ENCODE results near the gene TGFBR1.

DNA sequence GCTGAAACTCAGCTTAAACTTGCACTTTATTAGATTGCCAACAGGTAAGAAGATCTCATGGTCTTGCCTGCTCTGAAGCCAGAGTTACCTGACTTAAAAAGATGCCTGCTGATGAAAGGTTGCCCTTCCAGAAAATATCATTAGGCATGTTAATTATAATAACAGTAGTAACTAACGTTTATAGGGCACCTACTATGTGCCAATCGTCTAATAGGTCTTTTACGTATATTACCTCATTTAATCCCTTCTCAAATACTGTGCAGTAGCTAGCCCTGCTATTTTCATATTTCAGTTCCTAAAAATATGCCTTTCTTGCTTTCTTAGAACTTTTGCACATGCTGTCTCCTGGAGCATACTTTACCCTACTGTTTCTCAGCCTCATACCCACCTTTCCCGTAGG, 40.1 kb downstream of the TGFBR1 start:
- TF ChIP-seq, protein P1, sequence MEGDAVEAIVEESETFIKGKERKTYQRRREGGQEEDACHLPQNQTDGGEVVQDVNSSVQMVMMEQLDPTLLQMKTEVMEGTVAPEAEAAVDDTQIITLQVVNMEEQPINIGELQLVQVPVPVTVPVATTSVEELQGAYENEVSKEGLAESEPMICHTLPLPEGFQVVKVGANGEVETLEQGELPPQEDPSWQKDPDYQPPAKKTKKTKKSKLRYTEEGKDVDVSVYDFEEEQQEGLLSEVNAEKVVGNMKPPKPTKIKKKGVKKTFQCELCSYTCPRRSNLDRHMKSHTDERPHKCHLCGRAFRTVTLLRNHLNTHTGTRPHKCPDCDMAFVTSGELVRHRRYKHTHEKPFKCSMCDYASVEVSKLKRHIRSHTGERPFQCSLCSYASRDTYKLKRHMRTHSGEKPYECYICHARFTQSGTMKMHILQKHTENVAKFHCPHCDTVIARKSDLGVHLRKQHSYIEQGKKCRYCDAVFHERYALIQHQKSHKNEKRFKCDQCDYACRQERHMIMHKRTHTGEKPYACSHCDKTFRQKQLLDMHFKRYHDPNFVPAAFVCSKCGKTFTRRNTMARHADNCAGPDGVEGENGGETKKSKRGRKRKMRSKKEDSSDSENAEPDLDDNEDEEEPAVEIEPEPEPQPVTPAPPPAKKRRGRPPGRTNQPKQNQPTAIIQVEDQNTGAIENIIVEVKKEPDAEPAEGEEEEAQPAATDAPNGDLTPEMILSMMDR (IDR thresholded peaks at IDR 0.05): no peak
- TF ChIP-seq POLR2A (IDR thresholded peaks at IDR 0.05) (no peak), EP300 (IDR thresholded peaks at IDR 0.05) (no peak)

Data from tibial nerve (tissue), 4 donors.